ENCODE data around the gene EFHC1. TPM values are rescaled to one million over a fixed set of nuclear protein-coding genes. Genes with fewer than 3 reads are reported as not detected.

The EFHC1 gene
- total and polyA plus RNA-seq, 2 experiments from 2014 or later = 17.4 to 18.3 TPM

DNA sequence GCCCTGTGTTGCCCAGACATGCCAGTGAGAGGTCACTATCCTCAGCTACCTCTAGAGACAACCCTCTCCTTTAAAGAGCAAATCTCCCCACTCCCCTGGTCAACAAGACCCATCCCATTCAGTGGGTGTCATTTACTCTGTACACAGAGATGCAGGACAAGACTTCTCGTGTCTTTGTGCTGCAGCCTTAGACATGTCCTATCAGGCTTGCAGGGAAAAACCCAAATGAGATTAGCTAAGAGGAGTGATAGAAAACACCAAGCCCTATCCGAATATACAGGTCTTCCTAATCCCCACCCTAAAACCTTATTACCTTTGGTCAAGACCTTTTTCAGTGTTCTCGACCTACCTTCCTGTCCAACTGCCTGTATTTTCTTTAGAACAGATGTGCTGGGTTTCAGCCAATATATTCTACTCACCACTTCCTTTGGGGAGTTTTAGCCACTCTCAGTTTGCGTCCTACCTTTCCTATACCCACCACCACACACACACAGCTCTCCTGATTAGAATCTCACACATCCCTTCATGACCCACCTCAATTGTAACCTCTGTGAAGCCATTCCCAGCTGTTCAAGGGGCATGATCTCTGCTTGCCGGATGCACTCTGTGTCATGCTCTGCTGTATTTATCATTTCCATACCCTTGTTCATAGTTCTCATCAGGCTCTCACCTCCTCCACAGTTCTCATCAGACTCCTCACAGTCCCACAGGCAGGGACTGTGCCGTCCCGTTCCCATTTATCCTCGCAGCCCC is 117.0 kb downstream of the EFHC1 start:
- peaks cover 4% of the 10 kb centered on the region for H3K4me1 ChIP-seq (ENCODE audit: insufficient read depth)
- no peak for TF ChIP-seq EZH2phosphoT487 (IDR thresholded peaks at IDR 0.05; ENCODE audit: low read depth, severe bottlenecking, unreplicated experiment)
- TF ChIP-seq EZH2 (IDR thresholded peaks at IDR 0.05; ENCODE audit: borderline replicate concordance) = no peak
- TF ChIP-seq, protein P1, sequence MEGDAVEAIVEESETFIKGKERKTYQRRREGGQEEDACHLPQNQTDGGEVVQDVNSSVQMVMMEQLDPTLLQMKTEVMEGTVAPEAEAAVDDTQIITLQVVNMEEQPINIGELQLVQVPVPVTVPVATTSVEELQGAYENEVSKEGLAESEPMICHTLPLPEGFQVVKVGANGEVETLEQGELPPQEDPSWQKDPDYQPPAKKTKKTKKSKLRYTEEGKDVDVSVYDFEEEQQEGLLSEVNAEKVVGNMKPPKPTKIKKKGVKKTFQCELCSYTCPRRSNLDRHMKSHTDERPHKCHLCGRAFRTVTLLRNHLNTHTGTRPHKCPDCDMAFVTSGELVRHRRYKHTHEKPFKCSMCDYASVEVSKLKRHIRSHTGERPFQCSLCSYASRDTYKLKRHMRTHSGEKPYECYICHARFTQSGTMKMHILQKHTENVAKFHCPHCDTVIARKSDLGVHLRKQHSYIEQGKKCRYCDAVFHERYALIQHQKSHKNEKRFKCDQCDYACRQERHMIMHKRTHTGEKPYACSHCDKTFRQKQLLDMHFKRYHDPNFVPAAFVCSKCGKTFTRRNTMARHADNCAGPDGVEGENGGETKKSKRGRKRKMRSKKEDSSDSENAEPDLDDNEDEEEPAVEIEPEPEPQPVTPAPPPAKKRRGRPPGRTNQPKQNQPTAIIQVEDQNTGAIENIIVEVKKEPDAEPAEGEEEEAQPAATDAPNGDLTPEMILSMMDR (IDR thresholded peaks at IDR 0.05; ENCODE audit: poor library complexity) = no peak
- H3K9me3 ChIP-seq (ENCODE audit: low read depth) = no peaks in the 10 kb centered on the region
- no peaks in the 10 kb centered on the region for H3K9me2 ChIP-seq (replicated peaks; ENCODE audit: insufficient read depth)
- H4K20me1 ChIP-seq (ENCODE audit: insufficient read depth, poor library complexity, severe bottlenecking) = peaks cover 24% of the 10 kb centered on the region
- no peak overlapping the region for H3K27ac ChIP-seq
- no peak overlapping the region for H2AFZ ChIP-seq
- no peaks in the 10 kb centered on the region for H3K27me3 ChIP-seq
- H3K79me2 ChIP-seq = peaks cover 71% of the 10 kb centered on the region
- DNase-seq (ENCODE audit: low spot score) = no peak
- 88% methylated on average over 8 of the region's 8 CpGs for WGBS (ENCODE audit: low lambda C conversion rate, missing lambda C conversion rate)
- no peaks in the 10 kb centered on the region for H3K36me3 ChIP-seq (replicated peaks; ENCODE audit: insufficient read depth, low read depth)
- H3K4me2 ChIP-seq = no peak overlapping the region
- no peak overlapping the region for H3K4me3 ChIP-seq

GRCh38 chr6:52538252-52538900 is 118.2 kb downstream of the EFHC1 start:
- no peaks in the 10 kb centered on the region for H3K27me3 ChIP-seq
- no peak overlapping the region for H2AFZ ChIP-seq
- peaks cover 74% of the 10 kb centered on the region for H3K79me2 ChIP-seq
- 89% methylated on average over 5 of the region's 5 CpGs for WGBS (ENCODE audit: low lambda C conversion rate, missing lambda C conversion rate)
- H3K4me3 ChIP-seq = no peak overlapping the region
- H3K36me3 ChIP-seq (replicated peaks; ENCODE audit: insufficient read depth, low read depth) = no peaks in the 10 kb centered on the region
- no peaks in the 10 kb centered on the region for H3K9me2 ChIP-seq (replicated peaks; ENCODE audit: insufficient read depth)
- TF ChIP-seq EZH2 (IDR thresholded peaks at IDR 0.05; ENCODE audit: borderline replicate concordance) = no peak
- no peak for TF ChIP-seq EZH2phosphoT487 (IDR thresholded peaks at IDR 0.05; ENCODE audit: low read depth, severe bottlenecking, unreplicated experiment)
- TF ChIP-seq, protein P1 (IDR thresholded peaks at IDR 0.05; ENCODE audit: poor library complexity) = no peak
- no peak for DNase-seq (ENCODE audit: low spot score)
- H4K20me1 ChIP-seq (ENCODE audit: insufficient read depth, poor library complexity, severe bottlenecking) = peaks cover 24% of the 10 kb centered on the region
- H3K4me2 ChIP-seq = no peak overlapping the region
- H3K4me1 ChIP-seq (ENCODE audit: insufficient read depth) = peaks cover 12% of the 10 kb centered on the region
- H3K27ac ChIP-seq = no peak overlapping the region
- H3K9me3 ChIP-seq (ENCODE audit: low read depth) = no peaks in the 10 kb centered on the region

GRCh38 chr6:52538901-52539354 is 118.8 kb downstream of the EFHC1 start:
- Histone ChIP-seq H3K79me2 (peaks cover 80% of the 10 kb centered on the region), H3K4me2 (no peak overlapping the region)

More at GRCh38 chr6:52538901-52539354, 118.8 kb downstream of the EFHC1 start:
- H3K27ac ChIP-seq = no peak overlapping the region
- H3K4me3 ChIP-seq = no peak overlapping the region
- no peaks in the 10 kb centered on the region for H3K36me3 ChIP-seq (replicated peaks; ENCODE audit: insufficient read depth, low read depth)
- H4K20me1 ChIP-seq (ENCODE audit: insufficient read depth, poor library complexity, severe bottlenecking) = peaks cover 24% of the 10 kb centered on the region
- H3K9me2 ChIP-seq (replicated peaks; ENCODE audit: insufficient read depth) = no peaks in the 10 kb centered on the region
- H3K9me3 ChIP-seq (ENCODE audit: low read depth) = no peaks in the 10 kb centered on the region
- H3K27me3 ChIP-seq = no peaks in the 10 kb centered on the region
- DNase-seq (ENCODE audit: low spot score) = no peak
- TF ChIP-seq EZH2phosphoT487 (IDR thresholded peaks at IDR 0.05; ENCODE audit: low read depth, severe bottlenecking, unreplicated experiment) (no peak), EZH2 (IDR thresholded peaks at IDR 0.05; ENCODE audit: borderline replicate concordance) (no peak)
- TF ChIP-seq, protein P1 (IDR thresholded peaks at IDR 0.05; ENCODE audit: poor library complexity) = no peak
- H3K4me1 ChIP-seq (ENCODE audit: insufficient read depth) = peaks cover 18% of the 10 kb centered on the region
- 92% methylated on average over 5 of the region's 5 CpGs for WGBS (ENCODE audit: low lambda C conversion rate, missing lambda C conversion rate)
- no peak overlapping the region for H2AFZ ChIP-seq
